ENCODE results near the gene PNPLA7.
A peak's percentile ranks its signal among the peaks of the same experiment; 100 is the strongest.
"Not testable (repeated sequence)": the region's sequence is repeated elsewhere in the genome, so short reads cannot be mapped to it uniquely, and the experiment has no call there.

PNPLA7 gene

DNA sequence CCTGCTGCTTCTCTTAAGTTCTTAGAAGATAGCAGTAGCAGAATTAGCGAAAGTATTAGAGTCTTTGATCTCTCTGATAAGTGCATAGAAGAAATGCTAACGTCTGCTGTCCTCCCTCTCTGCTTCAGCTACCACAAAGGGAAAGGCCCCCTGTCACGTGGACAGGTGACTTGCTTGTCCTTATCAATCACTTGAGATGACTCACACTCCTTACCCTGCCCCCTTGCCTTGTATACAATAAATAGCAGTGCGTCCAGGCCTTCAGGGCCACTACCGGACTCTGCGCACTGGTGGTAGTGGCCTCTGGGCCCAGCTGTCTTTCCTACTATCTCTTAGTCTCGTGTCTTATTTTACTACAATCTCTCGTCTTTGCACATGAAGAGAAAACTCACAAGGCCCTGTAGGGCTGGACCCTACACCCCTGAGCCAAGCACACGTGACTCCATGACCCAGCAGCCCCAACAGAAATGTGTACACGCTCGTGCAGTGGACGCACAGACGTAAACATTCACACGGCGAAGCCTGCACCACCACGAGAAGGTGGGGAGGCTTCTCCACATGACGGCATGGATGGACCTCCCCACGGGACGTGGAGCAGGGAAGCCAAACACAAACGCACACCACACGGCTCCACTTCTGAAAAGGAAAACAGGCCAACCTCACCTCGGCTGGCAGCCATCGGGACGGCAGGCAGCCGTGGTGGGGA lies 38.3 kb downstream of the PNPLA7 start:
- no peak for DNase-seq

DNA sequence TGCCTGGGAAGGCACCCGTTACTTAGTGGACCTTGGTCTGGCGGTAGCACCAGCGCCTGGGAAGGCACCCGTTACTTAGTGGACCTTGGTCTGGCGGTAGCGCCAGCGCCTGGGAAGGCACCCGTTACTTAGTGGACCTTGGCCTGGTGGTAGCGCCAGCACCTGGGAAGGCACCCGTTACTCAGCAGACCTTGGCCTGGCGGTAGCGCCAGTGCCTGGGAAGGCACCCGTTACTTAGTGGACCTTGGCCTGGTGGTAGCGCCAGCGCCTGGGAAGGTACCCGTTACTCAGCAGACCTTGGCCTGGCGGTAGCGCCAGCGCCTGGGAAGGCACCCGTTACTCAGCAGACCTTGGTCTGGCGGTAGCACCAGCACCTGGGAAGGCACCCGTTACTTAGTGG lies 39.1 kb downstream of the PNPLA7 start:
- DNase-seq, result not testable (repeated sequence)

DNA sequence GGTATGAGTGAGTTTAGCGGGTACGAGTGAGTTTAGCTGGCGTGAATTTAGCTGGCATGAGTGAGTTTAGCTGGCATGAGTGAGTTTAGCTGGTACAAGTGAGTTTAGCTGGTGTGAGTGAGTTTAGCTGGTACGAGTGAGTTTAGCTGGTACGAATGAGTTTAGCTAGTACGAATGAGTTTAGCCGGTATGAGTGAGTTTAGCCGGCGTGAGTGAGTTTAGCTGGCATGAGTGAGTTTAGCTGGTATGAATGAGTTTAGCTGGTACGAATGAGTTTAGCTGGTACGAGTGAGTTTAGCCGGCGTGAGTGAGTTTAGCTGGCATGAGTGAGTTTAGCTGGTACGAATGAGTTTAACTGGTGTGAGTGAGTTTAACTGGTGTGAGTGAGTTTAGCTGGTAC lies 41.0 kb downstream of the PNPLA7 start:
- no peak for DNase-seq

DNA sequence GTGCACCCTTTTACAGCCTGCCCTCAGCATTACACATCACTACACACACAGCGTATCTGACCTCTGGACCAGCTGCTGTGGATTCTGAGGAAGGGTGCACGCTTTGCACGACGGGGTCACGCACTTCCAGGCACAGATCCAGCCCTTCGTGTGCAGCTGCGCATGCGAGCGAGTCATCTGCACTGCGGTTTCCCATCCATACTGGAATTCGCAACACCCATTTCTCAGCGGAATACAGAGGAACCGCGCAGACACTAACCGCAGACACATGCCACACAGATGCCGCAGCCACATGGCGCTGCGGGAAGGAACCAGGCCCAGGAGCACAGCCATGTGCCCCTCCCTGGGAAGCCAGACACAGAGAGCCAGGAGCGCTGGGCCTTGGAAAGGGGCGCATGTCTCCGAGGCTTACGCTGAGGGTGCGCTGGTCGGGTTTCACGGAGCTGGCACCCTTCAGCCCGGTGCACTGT lies 43.5 kb downstream of the PNPLA7 start:
- no peak for DNase-seq

DNA sequence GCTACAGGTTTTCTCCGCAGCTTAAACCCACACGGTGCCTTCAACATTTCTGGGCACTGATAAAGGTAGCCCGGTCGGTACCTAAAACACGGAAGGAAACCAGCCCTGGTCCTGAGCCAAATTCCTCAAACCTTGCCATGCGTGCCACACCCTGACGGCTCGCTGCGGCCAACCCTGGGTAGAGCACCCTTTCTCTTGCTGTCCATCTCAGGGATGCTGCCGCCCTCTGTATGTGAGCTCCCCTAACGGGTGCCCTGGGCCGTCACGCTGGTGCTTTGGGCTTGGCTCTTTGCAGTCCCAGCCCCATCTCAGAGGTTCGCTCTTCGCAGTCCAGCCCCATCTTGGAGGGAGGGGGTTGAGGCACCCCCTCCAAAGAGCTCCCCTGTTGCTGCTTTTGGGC lies 43.9 kb downstream of the PNPLA7 start:
- DNase-seq, result no peak

DNA sequence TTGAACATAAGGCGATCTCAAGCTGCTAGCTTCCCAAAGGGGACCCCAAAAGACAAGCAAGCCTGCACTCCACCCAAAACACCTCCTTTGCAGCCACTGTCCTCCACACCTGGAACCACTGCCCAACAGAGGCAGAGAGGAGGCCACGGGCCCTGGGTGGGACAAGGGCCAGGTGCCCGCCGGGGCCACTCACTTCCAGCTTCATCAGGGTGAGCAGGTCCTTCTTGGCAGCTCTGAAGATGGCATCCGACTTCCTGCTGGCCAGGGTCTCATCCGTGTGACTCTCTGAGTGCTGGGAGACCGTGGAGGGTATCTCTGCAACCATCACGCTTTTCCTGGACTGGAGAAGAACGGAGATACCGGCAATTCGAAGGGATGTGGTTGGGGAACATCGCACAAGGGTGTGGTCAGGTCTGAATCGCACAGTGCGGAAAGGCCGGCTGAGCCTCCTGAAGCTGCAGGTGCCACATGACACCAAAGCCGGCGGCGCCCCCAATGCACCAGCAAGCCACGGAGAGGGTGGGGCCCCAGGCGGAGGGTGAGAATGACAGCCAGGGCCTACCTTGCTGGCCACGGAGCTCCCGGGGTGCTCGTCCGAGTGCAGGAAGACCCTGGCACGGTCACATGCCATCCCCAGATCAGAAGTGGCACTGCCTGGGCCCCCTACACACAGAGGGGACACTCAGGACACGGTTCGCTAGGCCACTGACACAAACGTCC lies 44.6 kb downstream of the PNPLA7 start:
- DNase-seq, result no peak

DNA sequence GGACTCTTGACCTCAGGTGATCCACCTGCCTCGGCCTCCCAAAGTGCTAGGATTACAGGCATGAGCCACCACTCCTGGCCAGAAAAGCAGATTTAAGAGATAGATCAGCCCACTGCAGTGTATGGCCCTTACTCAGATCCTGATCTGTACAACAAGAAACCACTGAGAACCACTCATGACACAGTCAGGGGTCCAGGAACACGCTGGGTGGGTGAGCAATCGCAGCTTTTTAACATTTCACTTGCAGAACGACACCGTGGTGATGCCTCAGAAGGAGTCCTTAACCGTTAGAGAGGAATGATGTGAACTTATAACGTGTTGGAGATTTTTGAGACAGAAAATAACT lies 45.8 kb downstream of the PNPLA7 start:
- no peak for DNase-seq

DNA sequence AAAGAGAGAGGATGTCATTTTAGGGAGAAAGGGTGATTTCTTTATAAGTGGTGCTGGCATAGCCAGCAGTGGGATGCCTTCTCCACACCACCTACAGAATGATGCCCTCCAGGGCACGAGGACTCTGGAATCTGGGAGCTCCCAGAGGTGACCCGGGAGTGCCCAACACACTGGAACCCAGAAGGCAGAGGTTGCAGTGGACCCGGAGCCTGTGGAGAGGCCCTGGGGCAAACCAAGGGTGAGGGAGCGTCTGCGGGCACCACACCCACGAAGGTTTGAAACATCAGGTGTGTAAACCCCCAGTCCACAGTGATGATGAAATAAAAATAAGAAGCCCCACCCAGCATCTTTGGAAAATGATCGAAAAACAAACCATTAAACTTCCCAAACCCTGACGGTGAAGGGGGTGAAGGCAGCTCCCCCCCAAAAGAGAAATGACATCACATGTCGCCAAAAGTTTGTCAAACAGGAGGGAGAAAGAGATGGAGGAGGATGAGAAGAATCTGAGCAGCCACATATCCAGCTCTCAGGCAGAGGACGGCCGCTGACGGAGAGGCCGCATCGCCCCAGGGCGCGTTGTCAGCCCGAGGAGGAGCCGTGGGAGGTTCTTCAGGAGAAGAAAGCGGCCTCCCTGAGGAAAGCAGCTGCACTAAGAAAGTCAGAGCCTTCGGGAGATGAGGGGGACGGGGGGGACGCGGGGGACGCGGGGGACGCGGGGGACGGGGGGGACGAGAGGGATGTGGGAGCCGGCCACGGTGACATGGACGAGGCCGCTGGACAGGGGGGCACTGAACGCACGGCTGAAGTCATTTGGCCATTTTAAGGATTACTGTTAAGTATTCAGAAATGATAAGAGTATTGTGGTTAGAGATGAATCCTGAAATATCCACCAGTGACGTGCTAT lies 47.9 kb downstream of the PNPLA7 start:
- DNase-seq, result no peak

DNA sequence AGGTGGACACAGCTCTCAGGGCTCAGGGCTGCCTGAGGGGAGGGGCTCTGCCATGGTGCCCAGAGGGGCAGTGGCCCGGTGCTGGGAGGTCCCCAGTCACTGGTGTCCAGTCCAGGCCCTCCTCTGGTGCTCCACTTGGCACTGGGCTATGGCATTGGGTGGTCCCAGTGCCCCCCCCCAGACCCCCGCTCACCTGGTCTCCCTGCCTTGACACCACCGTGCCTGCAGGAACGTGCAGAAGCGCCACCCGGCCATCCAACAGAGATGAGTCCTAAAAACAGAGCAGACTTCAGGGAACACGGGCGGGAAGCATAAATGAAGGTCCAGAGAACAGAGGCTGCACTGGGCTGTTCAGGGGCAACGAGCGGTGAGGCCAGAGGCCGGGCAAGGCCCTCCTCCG lies 48.7 kb downstream of the PNPLA7 start:
- DNase-seq, result no peak

DNA sequence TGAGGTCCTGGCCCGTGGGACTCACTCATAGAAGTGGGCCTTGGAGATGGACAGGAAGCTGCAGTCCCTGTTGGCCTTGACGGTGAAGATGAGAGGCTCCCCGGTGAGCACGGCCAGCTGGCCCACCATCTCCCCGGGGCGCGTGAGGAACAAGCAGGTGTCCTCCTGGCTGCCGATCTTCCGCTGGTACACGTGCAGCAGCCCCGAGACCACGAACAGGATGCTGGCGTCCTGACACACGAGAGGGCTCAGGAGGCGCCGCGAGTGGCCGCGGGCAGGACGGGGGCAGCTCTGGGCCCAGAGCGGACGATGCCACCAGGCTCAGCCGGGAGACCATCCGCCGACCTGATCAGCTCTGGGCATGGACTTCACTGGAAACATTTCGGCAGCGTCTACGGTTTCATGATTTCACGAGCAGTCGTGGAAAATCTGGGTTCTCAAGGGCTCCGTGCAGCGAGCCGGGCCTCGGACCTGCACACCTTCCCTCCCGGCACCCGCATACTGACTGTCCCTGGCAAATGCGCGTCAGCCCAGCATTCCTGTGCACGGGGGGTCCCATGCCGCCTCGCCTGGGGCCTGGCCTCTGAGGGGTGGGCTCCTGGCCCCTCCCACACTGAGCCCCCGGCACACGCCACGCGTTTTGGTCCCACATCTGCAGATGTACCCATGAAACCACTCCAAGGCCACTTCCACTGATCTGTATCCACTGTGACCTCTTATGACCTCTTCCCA lies 49.4 kb downstream of the PNPLA7 start:
- no peak for DNase-seq

DNA sequence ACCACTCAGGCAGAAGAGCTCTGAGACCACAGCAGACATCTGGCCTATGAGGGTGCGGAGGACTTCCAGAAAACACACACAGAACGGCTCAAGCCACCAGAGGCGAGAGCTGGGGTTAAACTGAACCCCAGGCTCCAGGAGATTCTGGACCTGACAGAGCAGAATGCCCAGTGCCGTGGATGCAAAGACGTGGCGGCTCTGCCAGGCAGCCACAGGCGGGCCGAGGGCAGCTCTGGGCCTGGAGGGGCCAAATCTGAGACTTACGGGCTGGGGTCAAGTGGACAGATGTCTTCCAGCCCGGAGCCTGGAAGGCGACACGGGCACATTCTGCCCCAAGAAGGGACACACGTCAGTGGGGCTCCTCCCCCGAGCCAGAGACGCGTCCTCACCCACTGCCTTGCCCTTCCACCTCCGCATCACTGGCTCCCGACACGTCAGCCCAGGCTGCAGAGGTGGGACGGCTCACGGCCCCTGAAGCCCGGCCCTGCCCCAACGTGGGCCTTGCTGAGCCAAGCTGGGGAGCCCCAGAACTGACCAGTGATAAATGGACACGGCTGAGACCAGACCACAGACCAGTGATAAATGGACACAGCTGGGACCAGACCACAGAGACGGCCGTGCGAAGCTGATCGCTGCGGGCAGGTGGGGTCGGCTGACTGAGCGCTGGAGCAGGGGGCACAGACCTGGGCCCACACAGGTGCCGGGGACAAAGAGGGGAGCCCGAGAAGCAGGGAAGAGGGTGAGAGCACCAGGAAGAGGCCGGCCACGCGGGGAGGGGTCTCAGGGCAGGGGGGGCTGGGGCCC lies 50.1 kb downstream of the PNPLA7 start:
- no peak for DNase-seq

DNA sequence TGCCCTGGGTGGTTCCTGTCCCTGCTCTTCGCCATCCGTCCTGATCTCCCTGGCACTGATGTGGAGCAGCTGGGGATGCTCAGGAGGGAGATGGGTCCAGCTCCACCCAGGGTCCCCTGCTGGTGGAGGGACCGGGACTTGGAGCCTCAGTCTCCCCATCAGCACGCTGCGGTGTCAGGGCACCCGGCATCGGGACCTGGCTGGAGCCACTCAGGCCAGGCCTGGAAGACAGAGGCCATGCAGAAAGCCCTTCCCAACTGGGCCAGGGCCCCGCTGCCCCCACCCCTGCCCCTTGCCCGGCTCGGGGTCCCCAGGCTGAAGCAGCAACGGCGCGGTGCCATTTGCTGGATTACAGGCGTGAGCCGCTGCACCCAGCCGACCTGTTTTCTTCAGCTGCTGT lies 50.8 kb downstream of the PNPLA7 start:
- no peak for DNase-seq

DNA sequence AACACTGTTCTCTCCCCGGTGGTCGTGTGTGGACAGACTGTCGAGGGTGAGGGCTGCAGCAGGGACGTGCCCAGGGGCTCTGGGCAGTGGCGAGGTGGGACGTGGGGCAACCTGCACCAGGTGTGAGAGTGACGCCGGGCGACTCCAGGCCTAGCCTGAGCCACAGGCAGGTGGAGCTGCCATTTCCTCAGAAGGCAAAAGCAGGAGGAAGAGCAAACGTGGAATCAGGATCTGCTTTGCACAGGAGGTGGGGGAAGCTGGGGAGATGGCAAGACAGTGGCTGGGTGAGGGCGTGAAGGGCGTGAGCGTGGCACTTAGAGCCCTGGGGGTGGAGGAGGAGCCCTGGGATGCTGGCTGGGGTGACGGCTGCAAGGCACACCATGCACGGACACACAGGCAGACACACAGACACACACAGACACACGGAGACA lies 51.5 kb downstream of the PNPLA7 start:
- no peak for DNase-seq

DNA sequence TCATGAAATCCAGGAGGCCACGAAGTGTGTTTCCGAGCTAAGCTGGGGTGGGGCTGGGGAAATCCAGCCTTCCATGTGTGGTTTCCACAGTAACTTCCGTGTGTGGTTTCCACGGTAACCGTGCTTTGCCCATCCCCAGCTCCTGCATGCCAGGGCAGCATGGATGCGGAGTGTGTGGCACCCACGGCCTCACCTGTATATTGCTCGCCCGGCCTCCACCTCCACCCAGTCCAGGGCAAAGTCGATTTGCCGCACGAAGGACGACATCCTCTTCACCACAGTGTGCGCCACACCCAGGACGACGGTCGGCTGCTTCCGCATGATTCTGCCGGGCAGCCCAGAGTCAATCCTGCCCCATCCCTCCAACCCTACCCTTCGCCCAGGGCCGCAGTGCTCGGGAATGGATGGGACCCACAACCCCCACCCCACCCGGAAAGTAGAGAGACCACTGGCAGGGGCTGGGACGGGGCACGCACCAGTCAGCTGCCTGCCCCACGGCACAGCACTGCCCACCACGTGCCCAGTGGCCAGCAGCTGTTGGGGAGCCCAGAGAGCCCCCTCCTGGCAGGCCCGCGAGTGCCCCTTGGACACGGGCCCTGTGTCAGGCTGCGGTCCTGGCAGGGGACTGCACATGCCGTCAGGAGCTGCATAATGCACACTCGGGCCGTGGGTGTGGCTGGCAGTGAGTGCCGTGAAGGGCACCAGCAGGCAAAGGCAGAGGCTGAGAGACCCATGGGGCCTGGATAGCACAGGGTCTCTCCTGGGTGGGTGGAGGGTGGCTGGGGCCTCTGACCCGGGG lies 52.1 kb downstream of the PNPLA7 start:
- DNase-seq, result no peak

DNA sequence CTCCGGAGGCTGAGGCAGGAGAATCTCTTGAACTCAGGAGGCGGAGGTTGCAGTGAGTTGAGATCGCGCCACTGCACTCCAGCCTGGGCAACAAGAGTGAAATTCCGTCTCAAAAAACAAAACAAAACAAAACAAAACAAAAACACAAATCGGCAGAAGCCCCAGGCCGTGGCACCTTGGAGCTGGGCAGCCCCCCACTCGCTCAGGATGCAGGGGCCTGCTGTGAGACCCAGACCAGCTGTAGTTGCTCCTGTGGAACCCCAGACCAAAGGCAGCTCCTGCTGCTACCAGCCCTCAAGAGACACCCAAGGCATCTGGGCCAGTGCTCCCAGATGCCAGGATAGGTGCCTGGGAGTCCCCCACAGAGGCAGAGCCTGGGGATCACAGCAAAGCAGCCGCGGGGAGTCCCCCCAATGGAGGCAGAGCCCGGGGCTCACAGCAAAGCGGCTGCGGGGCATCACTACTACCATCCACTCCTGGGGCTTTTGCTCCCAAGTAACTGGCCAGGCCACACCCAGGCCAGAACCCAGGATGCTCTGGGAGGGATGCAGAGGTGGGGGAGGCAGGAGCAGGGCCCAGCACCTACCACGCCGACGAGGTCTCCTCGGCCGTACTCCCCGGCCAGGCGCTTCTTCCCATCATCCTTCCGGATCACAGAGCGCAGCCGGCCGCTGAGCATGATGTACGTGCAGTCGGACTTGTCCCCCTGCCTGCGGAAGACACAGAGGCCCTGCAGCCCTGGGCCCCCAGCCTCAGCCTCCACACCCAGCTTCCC lies 53.4 kb downstream of the PNPLA7 start:
- DNase-seq, result no peak

DNA sequence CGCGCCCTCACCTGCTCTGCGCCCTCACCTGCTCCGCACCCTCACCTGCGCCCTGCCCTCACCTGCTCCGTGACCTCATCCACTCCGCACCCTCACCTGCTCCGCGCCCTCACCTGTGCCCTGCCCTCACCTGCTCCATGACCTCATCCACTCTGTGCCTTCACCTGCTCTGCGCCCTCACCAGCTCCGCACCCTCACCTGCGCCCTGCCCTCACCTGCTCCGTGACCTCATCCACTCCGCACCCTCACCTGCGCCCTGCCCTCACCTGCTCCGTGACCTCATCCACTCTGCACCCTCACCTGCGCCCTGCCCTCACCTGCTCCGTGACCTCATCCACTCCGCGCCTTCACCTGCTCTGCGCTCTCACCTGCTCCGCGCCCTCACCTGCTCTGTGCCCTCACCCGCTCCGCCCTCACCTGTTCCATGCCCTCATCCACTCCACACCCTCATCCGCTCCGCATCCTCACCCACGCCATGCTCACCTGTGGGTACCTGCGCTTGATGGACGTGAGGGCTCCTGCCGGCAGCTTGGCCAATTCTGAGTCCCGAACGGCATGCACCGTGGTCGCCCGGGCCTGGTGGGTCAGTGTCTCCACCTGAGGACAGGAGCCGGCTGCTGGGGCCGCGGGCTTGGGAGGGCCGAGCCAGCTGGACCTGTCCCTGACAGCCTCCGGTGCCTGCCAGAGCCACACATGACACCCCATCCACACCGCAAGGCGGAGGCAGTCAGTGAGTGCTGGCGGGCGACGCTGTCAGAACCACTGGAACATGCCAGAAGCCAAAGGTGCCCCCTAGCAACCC lies 55.5 kb downstream of the PNPLA7 start:
- no peak for DNase-seq

DNA sequence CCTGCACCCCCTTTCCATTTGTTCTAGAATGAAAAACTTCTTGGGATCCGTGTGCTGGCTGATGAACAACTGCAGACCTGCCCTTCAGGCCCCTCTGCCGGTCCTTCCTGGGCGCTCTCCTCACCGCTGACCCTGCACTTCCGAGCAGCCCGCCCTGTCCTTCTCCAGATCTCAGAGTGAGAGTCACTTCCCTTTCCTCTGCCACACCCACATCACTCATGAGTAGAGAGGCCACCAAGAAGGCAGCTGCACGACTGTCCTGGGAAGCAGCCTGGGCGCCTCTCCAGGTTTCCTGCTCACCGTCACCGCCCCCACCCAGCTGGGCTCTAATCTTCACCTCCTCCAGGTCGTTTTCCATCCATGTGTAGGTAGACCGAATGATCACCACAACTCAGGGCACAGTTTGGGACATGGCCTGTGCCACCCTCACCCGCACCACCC lies 56.1 kb downstream of the PNPLA7 start:
- DNase-seq, result peak; percentile 82

DNA sequence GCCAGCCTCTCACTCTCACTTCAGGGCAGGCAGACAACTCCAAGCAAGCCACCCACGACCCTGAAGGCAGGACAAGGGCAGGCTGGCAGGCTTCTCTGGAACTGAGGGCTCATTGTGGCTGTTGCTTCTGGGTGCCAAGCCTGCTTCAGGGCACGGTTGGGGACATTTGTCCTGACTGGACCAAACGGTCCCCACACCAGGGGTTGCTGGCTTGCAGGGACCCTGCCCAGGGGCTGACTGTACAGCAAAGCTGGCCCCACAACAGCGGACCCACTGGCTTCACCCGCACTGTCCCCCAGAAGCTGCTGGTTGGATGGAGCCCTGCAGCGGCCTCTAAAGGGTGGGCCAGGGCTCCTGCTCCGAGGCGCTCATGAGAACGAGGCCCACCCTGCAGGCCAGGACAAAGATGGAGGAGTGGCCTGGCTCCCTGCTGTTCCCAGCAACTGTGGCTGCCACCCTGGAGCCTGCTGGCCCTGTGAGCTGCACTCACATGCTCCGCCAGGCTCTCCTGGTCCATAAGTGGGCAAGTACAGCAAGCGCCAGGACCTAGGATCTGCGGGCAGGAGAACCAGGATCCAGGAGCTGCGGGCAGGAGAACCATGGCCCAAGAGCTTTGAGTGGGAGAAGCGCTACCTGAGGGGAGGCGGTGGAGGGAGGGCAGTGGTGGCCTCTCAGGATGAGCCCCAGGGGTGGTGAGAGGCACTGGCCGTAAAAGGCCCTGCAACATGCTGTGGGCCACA lies 56.7 kb downstream of the PNPLA7 start:
- no peak for DNase-seq

All from MV-4-11 (cell line).